HepG2 (cell line): ENCODE measurements around the gene AK9. TPM values are rescaled to one million over a fixed set of nuclear protein-coding genes. Genes with fewer than 3 reads are reported as not detected.

ENCODE experiments used
- polyA plus RNA-seq, 8 experiments: library from polyadenylated mRNA; depleted of rRNA in 3 of 8; stranded (reverse) in 7 of 8; unstranded in 1 of 8; fragments of >200 nt; fragmentation: Illumina TruSeq in 4 of 8; extraction: Trizol in 4 of 8; gene quantifications; 2 replicates each; pipeline versions ENCODE4 v1.2.1 to v1.2.3, GENCODE V29; 2011 to 2016; ENCODE audit warnings: low read depth in 4 of 8, missing spikeins in 1 of 8, mixed read lengths in 1 of 8; ENCODE audit not compliant: insufficient read depth in 1 of 8
- total RNA-seq, 5 experiments: library from RNA; depleted of rRNA; stranded (reverse); fragments of >200 nt; fragmentation: Illumina TruSeq; extraction: Trizol; gene quantifications; 2 replicates each; pipeline ENCODE4 v1.2.3, GENCODE V29; 2016; ENCODE audit warnings: low read depth in 1 of 5

The AK9 gene
- total and polyA plus RNA-seq, 2 of the 13 experiments (the other 11 are each of a cell fraction or from before 2014, with no cell fraction given): 3.2 to 4.8 TPM

Other genes starting within 250 kb of the AK9 start
- gene MICAL1, start 235.4 kb downstream of the AK9 start, total RNA-seq (2016; rRNA removed; fragmentation: Illumina TruSeq; extraction: Trizol): 1.9 and 6.9 TPM in 2 replicates
- 39.0 and 48.0 TPM in 2 replicates for gene MICAL1, start 235.4 kb downstream of the AK9 start, polyA plus RNA-seq (2011; rRNA removed)
- 6.2 and 8.7 TPM in 2 replicates for gene ZBTB24, start 208.0 kb downstream of the AK9 start, total RNA-seq (2016; rRNA removed; fragmentation: Illumina TruSeq; extraction: Trizol)
- 1.5 and 1.6 TPM in 2 replicates for gene ZBTB24, start 208.0 kb downstream of the AK9 start, polyA plus RNA-seq (2011; rRNA removed)
- 7.9 and 10.3 TPM in 2 replicates for gene FIG4, start 94 bp upstream of the AK9 start, total RNA-seq (2016; rRNA removed; fragmentation: Illumina TruSeq; extraction: Trizol)
- 5.5 and 5.9 TPM in 2 replicates for gene FIG4, start 94 bp upstream of the AK9 start, polyA plus RNA-seq (2011; rRNA removed)